Panc1 (cell line): Measurements from ENCODE around the gene PDE3A. TPM values are rescaled to one million over a fixed set of nuclear protein-coding genes. Genes with fewer than 3 reads are reported as not detected.
"Not testable (repeated sequence)": the region's sequence is repeated elsewhere in the genome, so short reads cannot be mapped to it uniquely, and the experiment has no call there.

Experiments used
- ATAC-seq: fragments of 200-7000 bp; cut with Tn5 transposase; 2 replicates; pipeline ENCODE4 v1.9.1; 2020; ENCODE audit warnings: mild to moderate bottlenecking, moderate library complexity
- BruUV-seq: library from RNA; stranded (reverse); fragments of 400-500 nt; replicated peaks from 2 replicates; lab custom pipeline; 2021; lab: Mats Ljungman, UMichigan
- CTCF ChIA-PET: fragments of 300-600 bp; sonication (Branson Sonifier 250); formaldehyde crosslinking; loops from one replicate; lab custom pipeline; 2022; ENCODE audit warnings: antibody characterized with exemption; lab: Charles Lee
- POLR2A ChIA-PET: fragments of 300-600 bp; sonication (Branson Sonifier 250); formaldehyde crosslinking; loops from one replicate; lab custom pipeline; 2022; ENCODE audit warnings: antibody characterized with exemption; lab: Charles Lee
- DNase-seq: peaks from one replicate; pipeline ENCODE4 v3.0.0-alpha.2; 2010; ENCODE audit warnings: low read depth, low spot score
- H3K27ac ChIP-seq: 2 replicates; pipeline ENCODE4 v1.5.1; 2011; ENCODE audit warnings: mild to moderate bottlenecking, low read length, inconsistent platforms
- H3K27me3 ChIP-seq: fragments of 200-500 bp; sonication (Bioruptor generic); 2 replicates; pipeline ENCODE4 v1.6.0; 2014; ENCODE audit warnings: low read length, inconsistent platforms; ENCODE audit not compliant: control insufficient read depth, insufficient read depth
- H3K36me3 ChIP-seq: fragments of 200-500 bp; sonication (Bioruptor generic); 2 replicates; pipeline ENCODE4 v1.5.1; 2014; ENCODE audit warnings: inconsistent platforms, mild to moderate bottlenecking, low read length, moderate library complexity; ENCODE audit not compliant: control insufficient read depth, insufficient read depth
- H3K4me1 ChIP-seq: 2 replicates; pipeline ENCODE4 v1.5.1; 2011; ENCODE audit warnings: inconsistent platforms, mild to moderate bottlenecking, low read length, moderate library complexity; ENCODE audit not compliant: control insufficient read depth, insufficient read depth
- H3K4me3 ChIP-seq, 2 experiments: 2 replicates each; pipeline ENCODE4 v1.5.1; 2011 to 2012; ENCODE audit warnings: low read depth in 2 of 2, low read length in 2 of 2, mild to moderate bottlenecking in 2 of 2, inconsistent platforms in 1 of 2, moderate library complexity in 1 of 2
- H3K9me3 ChIP-seq: fragments of 200-500 bp; sonication (Bioruptor generic); 2 replicates; pipeline ENCODE4 v1.5.1; 2014; ENCODE audit warnings: low read depth, mild to moderate bottlenecking, inconsistent platforms, low read length, moderate library complexity; ENCODE audit not compliant: control insufficient read depth, insufficient read depth
- CTCF ChIP-seq: fragments of 450-650 bp; IDR thresholded peaks from 2 replicates; pipeline ENCODE4 v1.5.1; 2017; ENCODE audit warnings: mild to moderate bottlenecking
- POLR2AphosphoS5 ChIP-seq: IDR thresholded peaks from 2 replicates; pipeline ENCODE4 v1.6.1; 2012; ENCODE audit warnings: mild to moderate bottlenecking, low read depth, low read length, moderate library complexity
- REST ChIP-seq, 2 experiments: IDR thresholded peaks; 2 replicates each; pipeline ENCODE4 v1.6.1; 2011 to 2012; ENCODE audit warnings: low read depth in 2 of 2, control low read depth in 1 of 2, low read length in 1 of 2, mild to moderate bottlenecking in 1 of 2, moderate library complexity in 1 of 2; ENCODE audit not compliant: insufficient read depth in 1 of 2
- SIN3A ChIP-seq: IDR thresholded peaks from 2 replicates; pipeline ENCODE4 v1.6.1; 2012; ENCODE audit warnings: low read depth, mild to moderate bottlenecking, low read length, moderate library complexity, borderline replicate concordance; ENCODE audit not compliant: insufficient read depth
- TCF7L2 ChIP-seq: IDR thresholded peaks from 2 replicates; pipeline ENCODE4 v1.6.1; 2011; ENCODE audit warnings: mild to moderate bottlenecking, low read depth, low read length, inconsistent platforms
- in situ Hi-C: cut with HindIII; loops from 2 replicates; pipeline ENCODE4 v1.10.0; 2016; ENCODE audit warnings: low sequenced_read_pairs, low pct_unique_long_range_greater_than_20kb
- intact Hi-C: fragments of 100-400 bp; cut with micrococcal nuclease; formaldehyde crosslinking; loops from one replicate; pipeline ENCODE4 v1.10.0; 2022; ENCODE audit not compliant: unreplicated experiment
- total RNA-seq: library from RNA; stranded (reverse); gene quantifications from one replicate; pipeline ENCODE4 v1.2.1, GENCODE V29; 2021; ENCODE audit not compliant: unreplicated experiment

The PDE3A gene
- total RNA-seq, 1 experiment from 2014 or later = 0.03 TPM

- H3K27ac ChIP-seq = no peak overlapping the region
- no TSS peak for BruUV-seq
- no peaks in the 10 kb centered on the region for H3K36me3 ChIP-seq
- ChIA-PET POLR2A (no interaction called here), CTCF (no interaction called here)
- intact Hi-C loops (loop anchor here (5.0 to 10.0 kb wide), 2 partner anchors 142 to 850 kb away; no protein-coding TSS in a partner anchor), in situ Hi-C loops (no loop called here)
- DNase-seq = no peak
- H3K27me3 ChIP-seq = no peaks in the 10 kb centered on the region
- no peaks in the 10 kb centered on the region for H3K9me3 ChIP-seq
- no peaks in the 10 kb centered on the region for H3K4me1 ChIP-seq
- no peak for TF ChIP-seq CTCF
- TF ChIP-seq SIN3A = no peak
- no peak for TF ChIP-seq TCF7L2
- ATAC-seq = no peak
- no peak overlapping the region for H3K4me3 ChIP-seq
Observed at GRCh38 chr12:20604408-20605067, 236.2 kb downstream of the PDE3A start.

- H3K4me1 ChIP-seq, intact Hi-C loops, CTCF ChIA-PET, BruUV-seq, H3K27ac ChIP-seq, ATAC-seq, H3K27me3 ChIP-seq, DNase-seq, POLR2A ChIA-PET, H3K9me3 ChIP-seq, in situ Hi-C loops, H3K4me3 ChIP-seq, H3K36me3 ChIP-seq: not testable (repeated sequence)
Observed at GRCh38 chr12:20615020-20615419, 246.7 kb downstream of the PDE3A start.

GRCh38 chr12:20616093-20616492 is 247.8 kb downstream of the PDE3A start:
- Histone ChIP-seq H3K4me3 (no peak overlapping the region), H3K27me3 (no peaks in the 10 kb centered on the region), H3K9me3 (no peaks in the 10 kb centered on the region), H3K4me1 (no peaks in the 10 kb centered on the region), H3K36me3 (no peaks in the 10 kb centered on the region), H3K27ac (no peak overlapping the region)
- BruUV-seq = no TSS peak
- ChIA-PET POLR2A (no interaction called here), CTCF (no interaction called here)
- TF ChIP-seq POLR2AphosphoS5 (no peak), TCF7L2 (no peak), REST (IDR thresholded peaks at IDR 0.05; ENCODE audit: insufficient read depth in 1 of 2, low read depth in 2 of 2, low read length in 1 of 2) (no peak), SIN3A (no peak), CTCF (no peak)
- no peak for ATAC-seq
- no peak for DNase-seq
- in situ Hi-C loops (no loop called here), intact Hi-C loops (no loop called here)
